GM12878 (cell line): ENCODE measurements around the gene CREB3L4. TPM values are rescaled to one million over a fixed set of nuclear protein-coding genes. Genes with fewer than 3 reads are reported as not detected.

Experiments
- BRCA1 ChIP-seq: IDR thresholded peaks from 2 replicates; pipeline ENCODE4 v1.6.1; 2011; ENCODE audit warnings: low read depth, low read length, improper control_type of control experiment
- EGR1 ChIP-seq, 2 experiments: IDR thresholded peaks; 1 replicate in 1 of 2; 2 replicates in 1 of 2; pipeline ENCODE4 v1.6.1; 2011 to 2012; ENCODE audit warnings: low read depth in 2 of 2, low read length in 2 of 2, borderline replicate concordance in 1 of 2, mild to moderate bottlenecking in 1 of 2, moderate library complexity in 1 of 2
- IKZF2 ChIP-seq, 2 experiments: fragments of 450-650 bp; IDR thresholded peaks; 2 replicates each; pipeline ENCODE4 v1.6.1; 2017; ENCODE audit warnings: mild to moderate bottlenecking in 2 of 2, moderate library complexity in 2 of 2
- RAD51 ChIP-seq: fragments of 450-650 bp; IDR thresholded peaks from 2 replicates; pipeline ENCODE4 v1.6.1; 2016; ENCODE audit warnings: moderate library complexity, mild to moderate bottlenecking, inconsistent platforms
- RELA ChIP-seq: fragments of 450-650 bp; IDR thresholded peaks from 2 replicates; pipeline ENCODE4 v1.8.0; 2014; ENCODE audit warnings: borderline replicate concordance; ENCODE audit not compliant: partially characterized antibody
- RELB ChIP-seq: fragments of 450-650 bp; IDR thresholded peaks from 2 replicates; pipeline ENCODE4 v1.6.1; 2017; ENCODE audit warnings: low read depth, mild to moderate bottlenecking, moderate library complexity
- SMARCA5 ChIP-seq: fragments of 450-650 bp; IDR thresholded peaks from 2 replicates; pipeline ENCODE4 v1.6.1; 2017; ENCODE audit warnings: mild to moderate bottlenecking
- SPI1 ChIP-seq: IDR thresholded peaks from 2 replicates; pipeline ENCODE4 v1.6.1; 2011; ENCODE audit warnings: low read depth, mild to moderate bottlenecking, low read length, moderate library complexity, borderline replicate concordance; ENCODE audit not compliant: insufficient read depth
- YY1 ChIP-seq: IDR thresholded peaks from 2 replicates; pipeline ENCODE4 v1.6.1; 2011; ENCODE audit warnings: low read depth, mild to moderate bottlenecking, low read length
- ZNF384 ChIP-seq: IDR thresholded peaks from 2 replicates; pipeline ENCODE4 v1.6.1; 2012; ENCODE audit warnings: low read depth, mild to moderate bottlenecking, low read length, improper control_type of control experiment, borderline replicate concordance
- polyA plus RNA-seq, 11 experiments: library from polyadenylated mRNA; depleted of rRNA in 4 of 11; unstranded in 6 of 11; stranded (reverse) in 5 of 11; fragments of >200 nt; fragmentation: Nextera tagmentation in 4 of 11; fragmentation: Illumina TruSeq in 1 of 11; extraction: Ambion mirVana in 4 of 11; extraction: Trizol in 1 of 11; gene quantifications; 1 replicate in 1 of 11; 2 replicates in 10 of 11; pipeline versions ENCODE4 v1.2.1 to v1.2.3, GENCODE V29; 2011 to 2016; ENCODE audit warnings: inconsistent platforms in 2 of 11, missing spikeins in 2 of 11, low read depth in 1 of 11
- total RNA-seq, 4 experiments: library from RNA; depleted of rRNA in 3 of 4; stranded (reverse); fragments of >200 nt in 3 of 4; fragmentation: Illumina TruSeq in 1 of 4; extraction: Trizol in 1 of 4; gene quantifications; 2 replicates each; pipeline versions ENCODE4 v1.2.1 to v1.2.3, GENCODE V29; 2013 to 2021
- TF ChIP-seq, protein P1 (sequence below): IDR thresholded peaks from 2 replicates; pipeline ENCODE4 v1.6.1; 2011; ENCODE audit warnings: mild to moderate bottlenecking, low read depth, low read length, moderate library complexity; ENCODE audit not compliant: insufficient replicate concordance

The CREB3L4 gene
- total and polyA plus RNA-seq, 10 of the 15 experiments (the other 5 are each of a cell fraction or from before 2014, with no cell fraction given) = 9.7 to 14.0 (median 12.1) TPM

GRCh38 chr1:153963030-153963849, 4.5 kb upstream of the CREB3L4 start, which contains the start of gene SLC39A1 (continued):
- TF ChIP-seq EGR1 (IDR thresholded peaks at IDR 0.05; ENCODE audit: borderline replicate concordance in 1 of 2, low read depth in 2 of 2, low read length in 2 of 2) (peak in 1 of 2 experiments; percentile 64; a peak in 1 of 3 replicates), YY1 (peak; percentile 80), SPI1 (no peak), IKZF2 (IDR thresholded peaks at IDR 0.05) (peak in 1 of 2 experiments; percentile 73; a peak in 3 of 4 replicates), RELA (peak; percentile 10), SMARCA5 (0 out of 2 replicates have a peak, but pooled peaks have one; percentile 14), RAD51 (no peak), BRCA1 (peak; percentile 45; the same call in 1 of the 2 replicates), RELB (peak; percentile 56), ZNF384 (no peak)
- TF ChIP-seq, protein P1, sequence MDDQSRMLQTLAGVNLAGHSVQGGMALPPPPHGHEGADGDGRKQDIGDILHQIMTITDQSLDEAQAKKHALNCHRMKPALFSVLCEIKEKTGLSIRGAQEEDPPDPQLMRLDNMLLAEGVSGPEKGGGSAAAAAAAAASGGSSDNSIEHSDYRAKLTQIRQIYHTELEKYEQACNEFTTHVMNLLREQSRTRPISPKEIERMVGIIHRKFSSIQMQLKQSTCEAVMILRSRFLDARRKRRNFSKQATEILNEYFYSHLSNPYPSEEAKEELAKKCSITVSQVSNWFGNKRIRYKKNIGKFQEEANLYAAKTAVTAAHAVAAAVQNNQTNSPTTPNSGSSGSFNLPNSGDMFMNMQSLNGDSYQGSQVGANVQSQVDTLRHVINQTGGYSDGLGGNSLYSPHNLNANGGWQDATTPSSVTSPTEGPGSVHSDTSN = peak; percentile 96
